ENCODE results near the gene QRFP.
"Not testable (repeated sequence)": the region's sequence is repeated elsewhere in the genome, so short reads cannot be mapped to it uniquely, and the experiment has no call there.

The QRFP gene

DNA sequence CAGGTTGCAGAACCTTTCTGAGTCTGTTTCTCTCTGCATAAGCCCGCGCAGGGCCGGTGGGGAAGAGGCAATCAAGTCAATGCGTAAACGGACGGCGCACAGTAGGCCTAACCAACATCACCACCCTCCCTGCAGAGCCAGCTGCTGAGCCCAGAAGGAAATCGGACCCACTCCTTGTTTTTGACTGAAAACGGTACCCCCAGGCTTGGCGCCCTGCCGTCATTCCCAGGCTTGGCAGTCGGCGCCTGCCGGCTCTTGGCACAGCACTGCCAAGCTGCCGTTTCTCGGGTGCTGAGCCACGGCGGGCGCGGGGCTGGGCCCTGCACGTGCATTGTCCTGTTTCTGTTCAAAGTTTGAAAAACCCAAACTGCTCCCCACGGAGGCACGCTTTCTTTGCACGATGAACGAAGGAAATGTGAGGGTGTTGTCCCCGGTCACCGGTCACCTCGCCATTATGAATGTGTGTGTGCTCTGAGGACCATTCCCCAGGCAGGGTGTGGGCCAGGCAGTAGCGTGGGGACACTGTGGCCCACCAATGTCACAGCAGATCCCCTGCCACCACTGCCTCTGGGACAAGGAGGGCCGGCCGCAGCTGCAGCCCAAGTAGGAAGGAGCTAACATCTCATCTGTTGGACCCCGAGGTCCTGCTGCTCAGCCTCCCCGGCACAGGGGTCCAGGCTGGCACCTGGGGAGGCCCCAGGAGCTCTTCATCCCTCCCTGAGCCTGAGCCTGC is 22.4 kb upstream of the QRFP start:
- DNase-seq, result no peak

GRCh38 chr9:130918101-130918825 is 21.7 kb upstream of the QRFP start:
- no peak for DNase-seq

- no peak for DNase-seq
Observed at GRCh38 chr9:130917168-130917960, 20.8 kb upstream of the QRFP start.

DNA sequence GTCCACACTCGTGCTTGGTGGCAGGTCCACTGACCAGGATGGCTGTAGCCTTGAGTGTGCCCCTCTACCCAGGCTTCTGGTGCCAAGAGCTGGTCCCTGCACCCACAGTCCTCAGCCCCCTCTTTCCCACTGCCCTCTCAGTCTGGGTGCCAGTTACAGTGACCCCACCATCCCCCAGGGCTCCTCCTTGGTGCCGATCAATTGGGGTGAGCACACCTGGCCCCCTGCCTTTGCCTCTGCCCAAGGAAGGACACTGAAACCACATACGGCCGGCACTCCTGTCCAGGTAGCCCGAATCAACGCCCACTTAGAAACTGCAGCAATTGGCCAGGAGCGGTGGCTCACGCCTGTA is 18.5 kb upstream of the QRFP start:
- DNase-seq, result no peak

GRCh38 chr9:130914417-130915095 is 17.9 kb upstream of the QRFP start:
- no peak for DNase-seq

GRCh38 chr9:130913599-130914416 is 17.2 kb upstream of the QRFP start:
- DNase-seq, result no peak

GRCh38 chr9:130912932-130913598 is 16.5 kb upstream of the QRFP start:
- DNase-seq, result peak; percentile 56

- DNase-seq, result no peak
Observed at GRCh38 chr9:130911254-130912049, 14.8 kb upstream of the QRFP start.

DNA sequence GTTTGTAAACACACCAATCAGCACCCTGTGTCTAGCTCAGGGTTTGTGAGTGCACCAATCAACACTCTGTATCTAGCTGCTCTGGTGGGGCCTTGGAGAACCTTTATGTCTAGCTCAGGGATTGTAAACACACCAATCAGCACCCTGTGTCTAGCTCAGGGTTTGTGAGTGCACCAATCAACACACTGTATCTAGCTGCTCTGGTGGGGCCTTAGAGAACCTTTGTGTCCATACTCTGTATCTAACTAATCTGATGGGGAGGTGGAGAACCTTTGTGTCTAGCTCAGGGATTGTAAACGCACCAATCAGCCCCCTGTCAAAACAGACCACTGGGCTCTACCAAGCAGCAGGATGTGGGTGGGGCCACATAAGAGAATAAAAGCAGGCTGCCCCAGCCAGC is 14.1 kb upstream of the QRFP start:
- not testable (repeated sequence) for DNase-seq

DNA sequence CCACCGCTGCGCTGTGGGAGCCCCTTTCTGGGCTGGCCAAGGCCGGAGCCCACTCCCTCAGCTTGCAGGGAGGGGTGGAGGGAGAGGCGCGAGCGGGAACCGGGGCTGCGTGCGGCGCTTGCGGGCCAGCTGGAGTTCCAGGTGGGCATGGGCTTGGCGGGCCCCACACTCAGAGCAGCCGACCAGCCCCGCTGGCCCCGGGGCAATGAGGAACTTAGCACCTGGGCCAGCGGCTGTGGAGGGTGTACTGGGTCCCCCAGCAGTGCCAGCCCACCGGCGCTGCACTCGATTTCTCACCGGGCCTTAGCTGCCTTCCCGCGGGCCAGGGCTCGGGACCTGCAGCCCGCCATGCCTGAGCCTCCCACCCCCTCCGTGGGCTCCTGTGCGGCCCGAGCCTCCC is 13.4 kb upstream of the QRFP start:
- not testable (repeated sequence) for DNase-seq

DNA sequence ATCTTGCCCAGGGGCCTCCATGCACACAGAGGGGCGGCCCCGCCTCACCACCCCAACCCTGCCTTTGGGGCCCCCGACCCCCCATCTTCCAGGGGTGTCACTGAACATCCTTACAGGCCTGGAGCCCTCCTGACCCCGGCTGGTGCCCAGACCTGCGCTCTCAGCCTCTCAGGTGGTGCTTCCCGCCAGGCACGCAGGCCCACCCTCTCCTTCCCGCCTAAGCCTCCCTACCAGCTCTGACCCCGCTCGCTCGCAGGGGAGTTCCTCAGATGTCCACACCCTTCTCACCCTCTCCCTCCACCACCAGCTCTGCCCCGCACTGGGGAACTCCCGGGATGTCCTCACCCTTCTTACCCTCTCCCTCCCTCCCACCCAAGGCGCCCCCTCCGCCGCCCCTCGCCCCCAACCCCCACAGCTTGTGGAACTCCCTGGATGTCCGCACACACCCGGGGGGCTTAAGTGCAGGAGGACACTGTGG is 12.3 kb upstream of the QRFP start:
- DNase-seq, result no peak

GRCh38 chr9:130908146-130908877 is 11.7 kb upstream of the QRFP start:
- DNase-seq, result no peak

DNA sequence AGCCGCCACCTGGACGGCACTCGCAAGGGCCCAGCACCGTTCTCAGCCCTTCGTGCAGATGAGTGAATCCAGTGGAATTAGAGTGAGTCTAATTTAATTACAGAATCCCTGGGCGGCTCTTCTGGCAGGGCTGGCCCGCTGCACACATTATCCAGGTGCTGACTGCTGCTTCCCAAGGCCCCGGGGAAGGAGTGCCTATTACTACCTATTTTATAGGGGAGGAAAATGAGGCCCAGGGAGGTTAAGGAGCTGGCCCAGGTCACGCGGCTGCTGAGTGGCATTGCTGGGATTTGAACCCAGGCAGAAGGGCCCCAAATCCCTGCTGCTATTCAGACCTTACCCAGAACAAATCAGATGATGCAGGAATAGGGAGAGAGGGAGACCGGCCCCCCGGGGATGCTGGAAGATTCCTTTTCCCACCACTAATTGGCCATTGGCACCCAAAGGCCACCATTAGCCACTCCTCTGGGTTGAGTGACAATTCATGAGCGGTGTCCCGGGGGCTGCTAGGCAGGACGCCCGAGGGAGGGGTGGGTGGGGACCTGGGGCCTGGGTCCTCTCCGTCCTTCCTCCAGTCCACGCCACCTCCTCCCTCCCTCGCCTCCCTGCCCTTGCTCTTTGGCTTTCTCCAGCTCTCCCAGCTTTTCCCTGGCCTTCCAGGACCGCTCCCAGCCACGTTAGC is 10.3 kb upstream of the QRFP start:
- DNase-seq, result no peak

- DNase-seq, result no peak
Observed at GRCh38 chr9:130905902-130906734, 9.5 kb upstream of the QRFP start.

DNA sequence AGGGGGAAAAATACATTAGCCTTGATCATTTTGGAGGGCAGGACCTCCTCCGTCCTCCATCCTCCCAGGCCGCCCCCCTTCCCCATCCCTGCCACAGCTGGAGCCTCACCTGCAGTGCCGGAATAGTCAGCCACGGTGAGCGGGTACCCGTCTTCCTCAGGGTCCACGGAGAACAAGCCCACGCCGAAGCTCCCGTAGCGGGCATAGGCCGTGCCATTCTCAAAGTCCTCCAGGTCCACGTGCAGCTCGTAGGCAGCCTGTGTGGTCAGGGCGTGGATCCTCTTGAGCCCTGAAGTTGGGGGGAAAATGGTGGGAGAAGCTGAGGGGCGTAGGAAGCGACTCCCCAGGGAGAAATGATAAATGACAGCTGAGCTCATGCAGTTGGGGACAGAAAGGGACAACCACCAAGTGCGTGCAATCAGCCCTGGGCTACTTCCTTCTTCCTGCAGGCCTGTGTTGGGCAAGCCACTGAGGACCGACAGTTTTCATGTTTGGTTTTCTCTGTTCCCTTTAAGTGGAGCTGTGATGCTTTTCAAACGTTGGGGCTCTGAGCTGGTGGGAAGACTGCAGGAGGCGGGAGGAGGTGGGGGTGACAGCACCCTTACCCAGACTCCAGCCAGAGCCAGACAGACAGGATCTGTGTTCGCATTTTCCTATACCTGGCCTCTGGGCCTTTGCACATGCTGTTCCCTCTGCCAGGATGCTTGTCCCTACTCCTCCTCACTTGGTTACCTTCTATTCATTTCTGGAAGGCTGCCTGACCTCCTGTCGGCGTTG is 8.7 kb upstream of the QRFP start:
- DNase-seq, result no peak

DNA sequence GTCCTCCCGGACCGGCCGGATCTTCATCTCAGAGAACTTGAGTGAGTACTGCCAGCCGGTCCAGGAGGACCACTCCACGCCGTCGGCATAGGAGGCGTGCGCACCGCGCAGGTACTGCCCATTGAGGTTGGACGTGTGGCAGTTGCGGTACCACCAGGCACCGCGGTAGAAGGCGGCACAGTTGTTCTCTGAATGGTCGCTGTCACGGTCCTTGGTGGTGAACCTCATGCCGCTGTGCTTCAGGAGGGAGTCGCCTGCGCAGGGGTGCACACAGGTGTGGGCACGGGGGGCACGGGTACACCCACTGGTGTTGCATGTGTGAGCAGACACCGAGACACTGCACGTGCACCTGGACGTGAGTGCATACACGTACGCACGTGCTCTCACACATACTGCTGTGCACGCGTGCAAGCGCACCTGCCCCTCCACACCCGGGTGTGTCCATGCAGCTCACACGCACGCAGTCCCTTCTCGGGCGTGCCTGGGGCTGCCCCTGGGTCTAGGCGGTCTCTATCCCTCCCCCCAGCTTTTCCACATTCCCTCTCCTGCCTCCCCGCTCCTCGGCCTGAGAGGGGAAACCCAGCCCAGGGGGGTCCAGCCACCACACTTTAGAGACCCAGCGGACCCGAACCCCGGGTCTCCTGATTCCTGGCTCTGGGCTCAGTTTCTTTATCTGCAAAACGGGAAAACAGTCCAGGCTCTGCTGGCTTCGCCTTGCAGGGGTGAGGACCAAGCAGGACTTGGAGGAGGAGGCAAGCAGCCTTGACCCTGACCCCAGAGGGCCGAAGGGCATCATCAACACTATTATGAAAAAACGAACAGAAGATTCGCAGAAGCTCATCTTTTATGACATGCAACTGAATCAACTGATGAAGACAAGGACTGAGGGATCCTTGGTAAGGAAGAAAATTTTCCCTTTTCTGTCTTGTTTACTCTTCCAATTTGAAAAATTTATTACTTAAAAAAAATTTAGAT is 7.7 kb upstream of the QRFP start:
- DNase-seq, result no peak

Measured in HCEC 1CT (cell line).